HEK293 (cell line): ENCODE data around the gene ZSCAN10.

Experiments used
- GLI4 ChIP-seq: fragments of 450-650 bp; formaldehyde crosslinking; IDR thresholded peaks from 2 replicates; pipeline ENCODE4 v1.5.1; 2016; ENCODE audit warnings: missing biosample characterization, missing genetic modification characterization
- KLF1 ChIP-seq: fragments of 450-650 bp; formaldehyde crosslinking; IDR thresholded peaks from 2 replicates; pipeline ENCODE4 v1.5.1; 2016; ENCODE audit warnings: missing biosample characterization, missing genetic modification characterization
- KLF7 ChIP-seq: fragments of 450-650 bp; formaldehyde crosslinking; IDR thresholded peaks from 2 replicates; pipeline ENCODE4 v1.5.1; 2016; ENCODE audit warnings: missing biosample characterization, missing genetic modification characterization, borderline replicate concordance
- ZBTB17 ChIP-seq: fragments of 450-650 bp; formaldehyde crosslinking; IDR thresholded peaks from 2 replicates; pipeline ENCODE4 v1.5.1; 2016; ENCODE audit warnings: missing biosample characterization, missing genetic modification characterization
- ZNF121 ChIP-seq: fragments of 450-650 bp; formaldehyde crosslinking; IDR thresholded peaks from 2 replicates; pipeline ENCODE4 v1.5.1; 2016; ENCODE audit warnings: missing biosample characterization, missing genetic modification characterization
- ZNF211 ChIP-seq: fragments of 450-650 bp; formaldehyde crosslinking; IDR thresholded peaks from 2 replicates; pipeline ENCODE4 v1.5.1; 2016; ENCODE audit warnings: low read depth, missing biosample characterization, missing genetic modification characterization
- ZNF341 ChIP-seq: fragments of 450-650 bp; formaldehyde crosslinking; IDR thresholded peaks from 2 replicates; pipeline ENCODE4; 2016; ENCODE audit warnings: low read depth, missing biosample characterization, missing genetic modification characterization
- ZNF350 ChIP-seq: fragments of 450-650 bp; formaldehyde crosslinking; IDR thresholded peaks from 2 replicates; pipeline ENCODE4 v1.5.0; 2017; ENCODE audit warnings: missing biosample characterization, mild to moderate bottlenecking, missing genetic modification characterization
- ZNF510 ChIP-seq: fragments of 450-650 bp; formaldehyde crosslinking; IDR thresholded peaks from 2 replicates; pipeline ENCODE4 v1.5.1; 2018; ENCODE audit warnings: mild to moderate bottlenecking, missing genetic modification characterization, missing biosample characterization; ENCODE audit not compliant: insufficient replicate concordance
- ZNF521 ChIP-seq: fragments of 450-650 bp; formaldehyde crosslinking; IDR thresholded peaks from 2 replicates; pipeline ENCODE4 v1.5.1; 2017; ENCODE audit warnings: missing biosample characterization, mild to moderate bottlenecking, missing genetic modification characterization
- ZNF585B ChIP-seq: fragments of 450-650 bp; formaldehyde crosslinking; IDR thresholded peaks from 2 replicates; pipeline ENCODE4 v1.5.1; 2016; ENCODE audit warnings: missing biosample characterization, missing genetic modification characterization
- ZNF621 ChIP-seq: fragments of 450-650 bp; formaldehyde crosslinking; IDR thresholded peaks from 2 replicates; pipeline ENCODE4 v1.5.1; 2017; ENCODE audit warnings: missing biosample characterization, missing genetic modification characterization
- ZNF623 ChIP-seq: fragments of 450-650 bp; formaldehyde crosslinking; IDR thresholded peaks from 2 replicates; pipeline ENCODE4 v1.5.1; 2016; ENCODE audit warnings: missing biosample characterization, missing genetic modification characterization
- ZNF624 ChIP-seq: fragments of 450-650 bp; formaldehyde crosslinking; IDR thresholded peaks from 2 replicates; pipeline ENCODE4 v1.5.1; 2017; ENCODE audit warnings: missing biosample characterization, missing genetic modification characterization
- ZNF747 ChIP-seq: fragments of 450-650 bp; formaldehyde crosslinking; IDR thresholded peaks from 2 replicates; pipeline ENCODE4 v1.5.1; 2016; ENCODE audit warnings: missing biosample characterization, missing genetic modification characterization
- ZNF785 ChIP-seq: fragments of 450-650 bp; formaldehyde crosslinking; IDR thresholded peaks from 2 replicates; pipeline ENCODE4 v1.5.1; 2016; ENCODE audit warnings: missing biosample characterization, missing genetic modification characterization
- ZNF843 ChIP-seq: fragments of 450-650 bp; formaldehyde crosslinking; IDR thresholded peaks from 2 replicates; pipeline ENCODE4 v1.5.1; 2016; ENCODE audit warnings: missing biosample characterization, missing genetic modification characterization
- TF ChIP-seq, protein P1 (sequence below): fragments of 450-650 bp; formaldehyde crosslinking; IDR thresholded peaks from 2 replicates; pipeline ENCODE4 v1.5.1; 2017; ENCODE audit warnings: missing biosample characterization, missing genetic modification characterization
- TF ChIP-seq, protein P2 (sequence below): fragments of 450-650 bp; formaldehyde crosslinking; IDR thresholded peaks from 2 replicates; pipeline ENCODE4 v1.5.1; 2017; ENCODE audit warnings: missing biosample characterization, missing genetic modification characterization
- TF ChIP-seq, protein P3 (sequence below): fragments of 450-650 bp; formaldehyde crosslinking; IDR thresholded peaks from 2 replicates; pipeline ENCODE4 v1.5.1; 2016; ENCODE audit warnings: missing biosample characterization, missing genetic modification characterization
- TF ChIP-seq, protein P4 (sequence below): fragments of 450-650 bp; formaldehyde crosslinking; IDR thresholded peaks from 2 replicates; pipeline ENCODE4 v1.5.1; 2017; ENCODE audit warnings: missing biosample characterization, missing genetic modification characterization
- TF ChIP-seq, protein P5 (sequence below): fragments of 450-650 bp; formaldehyde crosslinking; IDR thresholded peaks from 2 replicates; pipeline ENCODE4 v1.5.1; 2016; ENCODE audit warnings: missing biosample characterization, missing genetic modification characterization
- TF ChIP-seq, protein P6 (sequence below): fragments of 450-650 bp; formaldehyde crosslinking; conservative IDR thresholded peaks from 2 replicates; pipeline ENCODE4 v1.5.1; 2016; ENCODE audit warnings: low read depth, missing biosample characterization, missing genetic modification characterization
- TF ChIP-seq, protein P7 (sequence below): fragments of 450-650 bp; formaldehyde crosslinking; IDR thresholded peaks from 2 replicates; pipeline ENCODE4 v1.5.1; 2016; ENCODE audit warnings: missing biosample characterization, missing genetic modification characterization
- TF ChIP-seq, protein P8 (sequence below): fragments of 450-650 bp; IDR thresholded peaks from 2 replicates; pipeline ENCODE4 v1.5.1; 2018; ENCODE audit warnings: missing biosample characterization, mild to moderate bottlenecking, missing genetic modification characterization

The ZSCAN10 gene

DNA sequence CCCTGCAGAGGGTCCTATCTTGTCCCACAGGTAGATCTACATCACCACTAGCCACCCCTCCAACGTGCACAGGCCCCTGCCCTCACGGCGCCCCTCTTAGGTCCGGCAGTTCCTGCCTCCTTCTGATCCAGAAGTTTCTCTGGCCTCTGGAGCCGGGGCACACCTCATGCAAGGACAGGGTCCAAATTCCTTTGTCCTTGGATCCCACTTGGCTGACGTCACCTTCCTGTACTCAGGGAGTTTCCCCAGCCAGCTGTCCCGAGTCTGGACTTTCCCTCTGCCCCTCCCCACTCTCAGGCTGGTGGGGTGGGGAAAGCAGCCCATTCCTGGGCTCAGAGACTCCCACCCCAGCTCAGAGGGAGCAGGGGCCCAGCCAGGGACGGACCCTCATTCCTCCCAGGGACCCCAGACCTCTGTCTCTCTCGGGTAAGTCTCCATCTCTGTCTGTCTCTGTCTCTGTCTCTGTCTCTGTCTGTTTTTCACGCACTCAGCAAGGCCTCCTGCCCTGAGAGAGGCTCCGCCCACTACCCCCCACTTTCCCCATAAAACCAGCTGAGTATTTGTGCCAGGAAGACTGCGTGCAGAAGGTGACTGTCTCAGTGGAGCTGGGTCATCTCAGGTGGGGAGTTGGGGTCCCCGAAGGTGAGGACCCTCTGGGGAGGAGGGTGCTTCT, 33.9 kb downstream of the ZSCAN10 start, which contains the start of gene IL32 (continued):
- TF ChIP-seq ZNF211 (tag by site-specific recombination) (no peak), ZNF785 (tag by site-specific recombination) (no peak), ZNF121 (tag by site-specific recombination) (no peak), ZNF341 (tag by site-specific recombination) (peak; percentile 65; the same call in 1 of the 2 replicates), KLF1 (tag by site-specific recombination) (peak; percentile 41; the same call in 1 of the 2 replicates), ZNF521 (tag by site-specific recombination) (no peak), ZNF623 (tag by site-specific recombination) (no peak), ZNF747 (no peak), GLI4 (no peak), KLF7 (peak; percentile 51; the same call in 1 of the 2 replicates), ZNF585B (tag by site-specific recombination) (no peak), ZNF350 (tag by site-specific recombination) (no peak), ZNF621 (tag by site-specific recombination) (no peak), ZNF843 (tag by site-specific recombination) (no peak), ZNF624 (no peak), ZBTB17 (tag by site-specific recombination) (peak; percentile 41), ZNF510 (tag by site-specific recombination) (no peak)
- TF ChIP-seq, protein P1, sequence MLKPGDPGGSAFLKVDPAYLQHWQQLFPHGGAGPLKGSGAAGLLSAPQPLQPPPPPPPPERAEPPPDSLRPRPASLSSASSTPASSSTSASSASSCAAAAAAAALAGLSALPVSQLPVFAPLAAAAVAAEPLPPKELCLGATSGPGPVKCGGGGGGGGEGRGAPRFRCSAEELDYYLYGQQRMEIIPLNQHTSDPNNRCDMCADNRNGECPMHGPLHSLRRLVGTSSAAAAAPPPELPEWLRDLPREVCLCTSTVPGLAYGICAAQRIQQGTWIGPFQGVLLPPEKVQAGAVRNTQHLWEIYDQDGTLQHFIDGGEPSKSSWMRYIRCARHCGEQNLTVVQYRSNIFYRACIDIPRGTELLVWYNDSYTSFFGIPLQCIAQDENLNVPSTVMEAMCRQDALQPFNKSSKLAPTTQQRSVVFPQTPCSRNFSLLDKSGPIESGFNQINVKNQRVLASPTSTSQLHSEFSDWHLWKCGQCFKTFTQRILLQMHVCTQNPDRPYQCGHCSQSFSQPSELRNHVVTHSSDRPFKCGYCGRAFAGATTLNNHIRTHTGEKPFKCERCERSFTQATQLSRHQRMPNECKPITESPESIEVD (tag by site-specific recombination) = no peak
- TF ChIP-seq, protein P2, sequence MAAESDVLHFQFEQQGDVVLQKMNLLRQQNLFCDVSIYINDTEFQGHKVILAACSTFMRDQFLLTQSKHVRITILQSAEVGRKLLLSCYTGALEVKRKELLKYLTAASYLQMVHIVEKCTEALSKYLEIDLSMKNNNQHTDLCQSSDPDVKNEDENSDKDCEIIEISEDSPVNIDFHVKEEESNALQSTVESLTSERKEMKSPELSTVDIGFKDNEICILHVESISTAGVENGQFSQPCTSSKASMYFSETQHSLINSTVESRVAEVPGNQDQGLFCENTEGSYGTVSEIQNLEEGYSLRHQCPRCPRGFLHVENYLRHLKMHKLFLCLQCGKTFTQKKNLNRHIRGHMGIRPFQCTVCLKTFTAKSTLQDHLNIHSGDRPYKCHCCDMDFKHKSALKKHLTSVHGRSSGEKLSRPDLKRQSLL (tag by site-specific recombination) = no peak
- TF ChIP-seq, protein P3, sequence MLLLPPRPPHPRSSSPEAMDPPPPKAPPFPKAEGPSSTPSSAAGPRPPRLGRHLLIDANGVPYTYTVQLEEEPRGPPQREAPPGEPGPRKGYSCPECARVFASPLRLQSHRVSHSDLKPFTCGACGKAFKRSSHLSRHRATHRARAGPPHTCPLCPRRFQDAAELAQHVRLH (tag by site-specific recombination) = no peak
- TF ChIP-seq, protein P4, sequence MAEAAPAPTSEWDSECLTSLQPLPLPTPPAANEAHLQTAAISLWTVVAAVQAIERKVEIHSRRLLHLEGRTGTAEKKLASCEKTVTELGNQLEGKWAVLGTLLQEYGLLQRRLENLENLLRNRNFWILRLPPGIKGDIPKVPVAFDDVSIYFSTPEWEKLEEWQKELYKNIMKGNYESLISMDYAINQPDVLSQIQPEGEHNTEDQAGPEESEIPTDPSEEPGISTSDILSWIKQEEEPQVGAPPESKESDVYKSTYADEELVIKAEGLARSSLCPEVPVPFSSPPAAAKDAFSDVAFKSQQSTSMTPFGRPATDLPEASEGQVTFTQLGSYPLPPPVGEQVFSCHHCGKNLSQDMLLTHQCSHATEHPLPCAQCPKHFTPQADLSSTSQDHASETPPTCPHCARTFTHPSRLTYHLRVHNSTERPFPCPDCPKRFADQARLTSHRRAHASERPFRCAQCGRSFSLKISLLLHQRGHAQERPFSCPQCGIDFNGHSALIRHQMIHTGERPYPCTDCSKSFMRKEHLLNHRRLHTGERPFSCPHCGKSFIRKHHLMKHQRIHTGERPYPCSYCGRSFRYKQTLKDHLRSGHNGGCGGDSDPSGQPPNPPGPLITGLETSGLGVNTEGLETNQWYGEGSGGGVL = no peak
- TF ChIP-seq, protein P5, sequence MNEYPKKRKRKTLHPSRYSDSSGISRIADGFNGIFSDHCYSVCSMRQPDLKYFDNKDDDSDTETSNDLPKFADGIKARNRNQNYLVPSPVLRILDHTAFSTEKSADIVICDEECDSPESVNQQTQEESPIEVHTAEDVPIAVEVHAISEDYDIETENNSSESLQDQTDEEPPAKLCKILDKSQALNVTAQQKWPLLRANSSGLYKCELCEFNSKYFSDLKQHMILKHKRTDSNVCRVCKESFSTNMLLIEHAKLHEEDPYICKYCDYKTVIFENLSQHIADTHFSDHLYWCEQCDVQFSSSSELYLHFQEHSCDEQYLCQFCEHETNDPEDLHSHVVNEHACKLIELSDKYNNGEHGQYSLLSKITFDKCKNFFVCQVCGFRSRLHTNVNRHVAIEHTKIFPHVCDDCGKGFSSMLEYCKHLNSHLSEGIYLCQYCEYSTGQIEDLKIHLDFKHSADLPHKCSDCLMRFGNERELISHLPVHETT (tag by site-specific recombination) = no peak
- TF ChIP-seq, protein P6, sequence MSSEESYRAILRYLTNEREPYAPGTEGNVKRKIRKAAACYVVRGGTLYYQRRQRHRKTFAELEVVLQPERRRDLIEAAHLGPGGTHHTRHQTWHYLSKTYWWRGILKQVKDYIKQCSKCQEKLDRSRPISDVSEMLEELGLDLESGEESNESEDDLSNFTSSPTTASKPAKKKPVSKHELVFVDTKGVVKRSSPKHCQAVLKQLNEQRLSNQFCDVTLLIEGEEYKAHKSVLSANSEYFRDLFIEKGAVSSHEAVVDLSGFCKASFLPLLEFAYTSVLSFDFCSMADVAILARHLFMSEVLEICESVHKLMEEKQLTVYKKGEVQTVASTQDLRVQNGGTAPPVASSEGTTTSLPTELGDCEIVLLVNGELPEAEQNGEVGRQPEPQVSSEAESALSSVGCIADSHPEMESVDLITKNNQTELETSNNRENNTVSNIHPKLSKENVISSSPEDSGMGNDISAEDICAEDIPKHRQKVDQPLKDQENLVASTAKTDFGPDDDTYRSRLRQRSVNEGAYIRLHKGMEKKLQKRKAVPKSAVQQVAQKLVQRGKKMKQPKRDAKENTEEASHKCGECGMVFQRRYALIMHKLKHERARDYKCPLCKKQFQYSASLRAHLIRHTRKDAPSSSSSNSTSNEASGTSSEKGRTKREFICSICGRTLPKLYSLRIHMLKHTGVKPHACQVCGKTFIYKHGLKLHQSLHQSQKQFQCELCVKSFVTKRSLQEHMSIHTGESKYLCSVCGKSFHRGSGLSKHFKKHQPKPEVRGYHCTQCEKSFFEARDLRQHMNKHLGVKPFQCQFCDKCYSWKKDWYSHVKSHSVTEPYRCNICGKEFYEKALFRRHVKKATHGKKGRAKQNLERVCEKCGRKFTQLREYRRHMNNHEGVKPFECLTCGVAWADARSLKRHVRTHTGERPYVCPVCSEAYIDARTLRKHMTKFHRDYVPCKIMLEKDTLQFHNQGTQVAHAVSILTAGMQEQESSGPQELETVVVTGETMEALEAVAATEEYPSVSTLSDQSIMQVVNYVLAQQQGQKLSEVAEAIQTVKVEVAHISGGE (tag by site-specific recombination) = no peak
- TF ChIP-seq, protein P7, sequence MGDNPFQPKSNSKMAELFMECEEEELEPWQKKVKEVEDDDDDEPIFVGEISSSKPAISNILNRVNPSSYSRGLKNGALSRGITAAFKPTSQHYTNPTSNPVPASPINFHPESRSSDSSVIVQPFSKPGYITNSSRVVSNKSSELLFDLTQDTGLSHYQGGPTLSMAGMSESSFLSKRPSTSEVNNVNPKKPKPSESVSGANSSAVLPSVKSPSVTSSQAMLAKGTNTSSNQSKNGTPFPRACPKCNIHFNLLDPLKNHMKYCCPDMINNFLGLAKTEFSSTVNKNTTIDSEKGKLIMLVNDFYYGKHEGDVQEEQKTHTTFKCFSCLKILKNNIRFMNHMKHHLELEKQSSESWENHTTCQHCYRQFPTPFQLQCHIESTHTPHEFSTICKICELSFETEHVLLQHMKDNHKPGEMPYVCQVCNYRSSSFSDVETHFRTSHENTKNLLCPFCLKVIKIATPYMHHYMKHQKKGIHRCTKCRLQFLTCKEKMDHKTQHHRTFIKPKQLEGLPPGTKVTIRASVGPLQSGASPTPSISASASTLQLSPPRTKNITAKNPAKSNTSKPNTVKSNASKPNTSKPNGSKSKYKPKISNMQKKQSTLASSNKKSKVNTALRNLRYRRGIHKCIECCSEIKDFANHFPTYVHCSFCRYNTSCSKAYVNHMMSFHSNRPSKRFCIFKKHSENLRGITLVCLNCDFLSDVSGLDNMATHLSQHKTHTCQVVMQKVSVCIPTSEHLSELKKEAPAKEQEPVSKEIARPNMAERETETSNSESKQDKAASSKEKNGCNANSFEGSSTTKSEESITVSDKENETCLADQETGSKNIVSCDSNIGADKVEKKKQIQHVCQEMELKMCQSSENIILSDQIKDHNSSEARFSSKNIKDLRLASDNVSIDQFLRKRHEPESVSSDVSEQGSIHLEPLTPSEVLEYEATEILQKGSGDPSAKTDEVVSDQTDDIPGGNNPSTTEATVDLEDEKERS (tag by site-specific recombination) = no peak
- TF ChIP-seq, protein P8, sequence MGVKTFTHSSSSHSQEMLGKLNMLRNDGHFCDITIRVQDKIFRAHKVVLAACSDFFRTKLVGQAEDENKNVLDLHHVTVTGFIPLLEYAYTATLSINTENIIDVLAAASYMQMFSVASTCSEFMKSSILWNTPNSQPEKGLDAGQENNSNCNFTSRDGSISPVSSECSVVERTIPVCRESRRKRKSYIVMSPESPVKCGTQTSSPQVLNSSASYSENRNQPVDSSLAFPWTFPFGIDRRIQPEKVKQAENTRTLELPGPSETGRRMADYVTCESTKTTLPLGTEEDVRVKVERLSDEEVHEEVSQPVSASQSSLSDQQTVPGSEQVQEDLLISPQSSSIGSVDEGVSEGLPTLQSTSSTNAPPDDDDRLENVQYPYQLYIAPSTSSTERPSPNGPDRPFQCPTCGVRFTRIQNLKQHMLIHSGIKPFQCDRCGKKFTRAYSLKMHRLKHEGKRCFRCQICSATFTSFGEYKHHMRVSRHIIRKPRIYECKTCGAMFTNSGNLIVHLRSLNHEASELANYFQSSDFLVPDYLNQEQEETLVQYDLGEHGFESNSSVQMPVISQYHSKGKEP (tag by site-specific recombination) = no peak
